IPS DF 4.7 (cell line): ENCODE measurements around the gene BMP10.
A peak's percentile ranks its signal among the peaks of the same experiment; 100 is the strongest.

Experiments
- DNase-seq: peaks from one replicate; pipeline ENCODE4 v3.0.0-alpha.2; 2013; ENCODE audit warnings: low spot score; ENCODE audit errors: extremely low read depth

BMP10 gene

GRCh38 chr2:68850524-68850923 lies 20.7 kb downstream of the BMP10 start:
- DNase-seq, result no peak

GRCh38 chr2:68849579-68850030 lies 21.6 kb downstream of the BMP10 start:
- no peak for DNase-seq

- DNase-seq, result no peak
These were observed 23.4 kb downstream of the BMP10 start for GRCh38 chr2:68847751-68848150.

- no peak for DNase-seq
These were observed 25.1 kb downstream of the BMP10 start for GRCh38 chr2:68846091-68846490.

- DNase-seq, result no peak
These were observed 26.2 kb downstream of the BMP10 start for GRCh38 chr2:68845043-68845442.

GRCh38 chr2:68839260-68839833 lies 31.9 kb downstream of the BMP10 start:
- DNase-seq, result no peak

GRCh38 chr2:68838641-68839040 lies 32.6 kb downstream of the BMP10 start:
- DNase-seq, result no peak

GRCh38 chr2:68837861-68838341 lies 33.3 kb downstream of the BMP10 start:
- no peak for DNase-seq

- DNase-seq, result peak; percentile 41
These were observed 33.9 kb downstream of the BMP10 start for GRCh38 chr2:68837164-68837860.

- DNase-seq, result no peak
These were observed 35.6 kb downstream of the BMP10 start for GRCh38 chr2:68835621-68836020.

- no peak for DNase-seq
These were observed 36.3 kb downstream of the BMP10 start for GRCh38 chr2:68834737-68835376.

GRCh38 chr2:68833162-68833561 lies 38.0 kb downstream of the BMP10 start:
- no peak for DNase-seq

- no peak for DNase-seq
These were observed 38.8 kb downstream of the BMP10 start for GRCh38 chr2:68832233-68832869.

- no peak for DNase-seq
These were observed 39.4 kb downstream of the BMP10 start for GRCh38 chr2:68831686-68832232.

GRCh38 chr2:68829749-68830148 lies 41.4 kb downstream of the BMP10 start:
- no peak for DNase-seq

- no peak for DNase-seq
These were observed 42.1 kb downstream of the BMP10 start for GRCh38 chr2:68828887-68829708.

GRCh38 chr2:68827666-68828065 lies 43.5 kb downstream of the BMP10 start:
- no peak for DNase-seq

- DNase-seq, result no peak
These were observed 45.3 kb downstream of the BMP10 start for GRCh38 chr2:68825866-68826265.

GRCh38 chr2:68824831-68825230 lies 46.4 kb downstream of the BMP10 start:
- no peak for DNase-seq

GRCh38 chr2:68822207-68822872 lies 48.9 kb downstream of the BMP10 start:
- no peak for DNase-seq
